HG03565 (cell line): ENCODE data around the gene VSIG8.

Experiments
- ATAC-seq: cut with Tn5 transposase; IDR thresholded peaks from one replicate; pipeline ENCODE4 v1.9.1; 2021; ENCODE audit warnings: mild to moderate bottlenecking, moderate library complexity; ENCODE audit not compliant: unreplicated experiment

Gene VSIG8

GRCh38 chr1:159884296-159884695 is 21.8 kb upstream of the VSIG8 start:
- ATAC-seq, result no peak

GRCh38 chr1:159883134-159883533 is 20.7 kb upstream of the VSIG8 start:
- ATAC-seq, result no peak

- ATAC-seq, result no peak
Observed at GRCh38 chr1:159882527-159882862, 20.0 kb upstream of the VSIG8 start.

GRCh38 chr1:159881622-159882526 is 19.4 kb upstream of the VSIG8 start:
- no peak for ATAC-seq

- ATAC-seq, result no peak
Observed at GRCh38 chr1:159880430-159880829, 18.0 kb upstream of the VSIG8 start.

GRCh38 chr1:159879977-159880376 is 17.5 kb upstream of the VSIG8 start:
- no peak for ATAC-seq

GRCh38 chr1:159879136-159879535 is 16.7 kb upstream of the VSIG8 start:
- ATAC-seq, result no peak

GRCh38 chr1:159877695-159878444 is 15.4 kb upstream of the VSIG8 start:
- no peak for ATAC-seq

GRCh38 chr1:159873530-159874143 is 11.2 kb upstream of the VSIG8 start:
- no peak for ATAC-seq

GRCh38 chr1:159872891-159873290 is 10.4 kb upstream of the VSIG8 start:
- no peak for ATAC-seq

GRCh38 chr1:159870704-159871103 is 8.2 kb upstream of the VSIG8 start:
- no peak for ATAC-seq

GRCh38 chr1:159869607-159870006 is 7.2 kb upstream of the VSIG8 start:
- ATAC-seq, result no peak

- ATAC-seq, result no peak
Observed at GRCh38 chr1:159869173-159869572, 6.7 kb upstream of the VSIG8 start.

GRCh38 chr1:159868766-159869165 is 6.3 kb upstream of the VSIG8 start:
- ATAC-seq, result no peak

GRCh38 chr1:159867664-159868026 is 5.2 kb upstream of the VSIG8 start:
- ATAC-seq, result no peak

GRCh38 chr1:159866905-159867663 is 4.6 kb upstream of the VSIG8 start:
- no peak for ATAC-seq

- ATAC-seq, result no peak
Observed at GRCh38 chr1:159866066-159866465, 3.6 kb upstream of the VSIG8 start.

GRCh38 chr1:159864262-159864661 is 1.8 kb upstream of the VSIG8 start:
- ATAC-seq, result no peak

- ATAC-seq, result no peak
Observed at GRCh38 chr1:159862031-159862430, 426 bp downstream of the VSIG8 start.

- ATAC-seq, result no peak
Observed at GRCh38 chr1:159861218-159861617, 1.2 kb downstream of the VSIG8 start.

- ATAC-seq, result no peak
Observed at GRCh38 chr1:159860456-159860855, 2.0 kb downstream of the VSIG8 start.
